ENCODE measurements around the gene CLK3.

DNA sequence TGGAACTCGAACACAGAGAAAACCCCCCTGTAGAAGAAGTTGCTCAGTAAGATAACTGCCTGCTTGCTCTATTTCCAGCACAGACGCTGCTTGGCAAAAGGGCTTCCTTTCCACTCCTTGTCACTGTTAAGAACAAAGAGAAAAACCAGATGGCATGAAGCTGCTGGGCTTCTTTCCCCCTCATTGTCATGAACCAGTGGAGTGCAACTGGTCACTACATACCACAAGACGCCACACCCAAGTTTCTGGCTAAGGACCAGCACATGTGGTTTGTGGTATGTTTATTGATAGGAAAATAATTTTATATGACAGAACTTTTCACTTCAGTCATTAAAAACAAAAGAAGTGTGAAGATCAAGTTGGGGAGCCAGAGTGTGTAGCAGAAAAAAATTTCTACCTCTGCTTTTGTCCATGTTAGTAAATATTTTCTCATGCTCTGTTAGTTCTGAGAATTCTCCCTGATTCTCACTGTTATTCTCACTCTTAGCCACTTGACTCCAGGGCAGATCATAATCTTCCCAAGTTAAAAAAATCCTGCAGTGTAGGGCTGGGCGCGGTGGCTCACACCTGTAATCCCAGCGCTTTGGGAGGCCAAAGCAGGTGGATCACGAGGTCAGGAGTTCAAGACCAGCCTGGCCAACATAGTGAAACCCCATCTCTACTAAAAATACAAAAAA lies 37.9 kb downstream of the CLK3 start:
- TF ChIP-seq CTCF (IDR thresholded peaks at IDR 0.05; ENCODE audit: low read depth, low read length) (no peak), EZH2phosphoT487 (IDR thresholded peaks at IDR 0.05; ENCODE audit: low read depth) (no peak)
